Measurements from ENCODE around the gene DNAJB1.

GRCh38 chr19:14503285-14503684, 14.9 kb downstream of the DNAJB1 start:
- TF ChIP-seq ELF4 (IDR thresholded peaks at IDR 0.05) = no peak
- no peak for TF ChIP-seq ARNT (IDR thresholded peaks at IDR 0.05)
- no peak for TF ChIP-seq HDGF (IDR thresholded peaks at IDR 0.05; ENCODE audit: borderline replicate concordance)
- TF ChIP-seq FOXK2 (IDR thresholded peaks at IDR 0.05) = no peak
- no peak for TF ChIP-seq BHLHE40 (IDR thresholded peaks at IDR 0.05; ENCODE audit: borderline replicate concordance)
- TF ChIP-seq ZNF384 (IDR thresholded peaks at IDR 0.05) = no peak
- TF ChIP-seq SUZ12 (IDR thresholded peaks at IDR 0.05) = no peak
- no peak for TF ChIP-seq SP1 (IDR thresholded peaks at IDR 0.05)
- no peak for TF ChIP-seq LEF1 (IDR thresholded peaks at IDR 0.05; ENCODE audit: borderline replicate concordance)
- TF ChIP-seq NFRKB (IDR thresholded peaks at IDR 0.05) = no peak
- 0 out of 2 replicates have a peak, but pooled peaks have one; percentile 29 for TF ChIP-seq PKNOX1 (IDR thresholded peaks at IDR 0.05)
- no peak for TF ChIP-seq L3MBTL2 (conservative IDR thresholded peaks at IDR 0.05)
- no peak for TF ChIP-seq FOXM1 (IDR thresholded peaks at IDR 0.05; ENCODE audit: borderline replicate concordance)
- TF ChIP-seq FOXA1 (IDR thresholded peaks at IDR 0.05) = no peak

Measured in HEK293T (cell line).